ENCODE results near the gene AKAP8.

GRCh38 chr19:15417699-15418098 is 38.1 kb upstream of the AKAP8 start:
- no peak for TF ChIP-seq EP300 (IDR thresholded peaks at IDR 0.05; ENCODE audit: borderline replicate concordance)
- no peak for TF ChIP-seq ZBTB7A (IDR thresholded peaks at IDR 0.05; ENCODE audit: low read depth)
- TF ChIP-seq, protein P1, sequence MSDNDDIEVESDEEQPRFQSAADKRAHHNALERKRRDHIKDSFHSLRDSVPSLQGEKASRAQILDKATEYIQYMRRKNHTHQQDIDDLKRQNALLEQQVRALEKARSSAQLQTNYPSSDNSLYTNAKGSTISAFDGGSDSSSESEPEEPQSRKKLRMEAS (IDR thresholded peaks at IDR 0.05) = no peak
- TF ChIP-seq TEAD4 (IDR thresholded peaks at IDR 0.05) = no peak
- no peak for TF ChIP-seq TAF1 (IDR thresholded peaks at IDR 0.05; ENCODE audit: low read depth)
- TF ChIP-seq RAD21 (IDR thresholded peaks at IDR 0.05; ENCODE audit: low read depth) = no peak
- TF ChIP-seq CREB1 (IDR thresholded peaks at IDR 0.05; ENCODE audit: low read depth) = no peak
- TF ChIP-seq FOXM1 (IDR thresholded peaks at IDR 0.05; ENCODE audit: borderline replicate concordance, low read depth) = no peak

All from Ishikawa (cell line).